SK-N-MC (cell line): ENCODE results near the gene SYCE3.

Experiments used
- EZH2 ChIP-seq: fragments of 200-600 bp; sonication (generic); IDR thresholded peaks from one replicate; pipeline ENCODE4 v1.6.1; 2017; ENCODE audit warnings: antibody characterized with exemption
- POLR2AphosphoS5 ChIP-seq: IDR thresholded peaks from 2 replicates; pipeline ENCODE4 v1.6.1; 2012; ENCODE audit warnings: mild to moderate bottlenecking, low read depth, low read length, borderline replicate concordance

DNA sequence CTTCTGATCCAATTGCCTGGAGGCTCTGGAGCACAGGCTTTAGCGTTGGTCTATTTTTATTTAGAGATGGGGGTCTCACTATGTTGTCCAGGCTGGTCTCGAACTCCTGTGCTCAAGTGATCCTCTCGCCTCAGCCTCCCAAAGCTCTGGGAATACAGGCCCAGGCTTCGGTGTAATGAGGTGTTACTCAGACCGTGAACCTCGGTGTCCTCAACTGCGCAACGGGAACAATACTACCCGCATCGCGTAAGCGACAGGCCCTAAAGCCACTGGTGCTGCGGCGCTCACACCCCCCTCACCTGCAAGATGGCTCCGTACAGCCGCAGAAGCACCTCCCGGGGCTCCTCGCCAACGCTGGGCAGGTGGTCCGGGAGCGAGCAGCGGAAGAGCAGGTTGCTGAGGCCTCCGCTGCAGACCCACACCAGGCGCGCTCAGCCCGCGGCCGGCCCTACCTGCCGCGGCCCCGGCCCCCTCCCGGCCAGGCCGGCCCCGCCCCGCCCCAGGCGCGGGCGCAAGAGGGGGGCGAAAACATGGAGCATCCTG, 19.3 kb upstream of the SYCE3 start:
- TF ChIP-seq EZH2 (no peak), POLR2AphosphoS5 (no peak)
